HG02943 (cell line): Measurements from ENCODE around the gene YTHDC1.

ENCODE experiments used
- ATAC-seq: cut with Tn5 transposase; IDR thresholded peaks from one replicate; pipeline ENCODE4 v1.9.1; 2021; ENCODE audit warnings: mild to moderate bottlenecking, low read depth, moderate library complexity; ENCODE audit not compliant: unreplicated experiment

Gene YTHDC1

DNA sequence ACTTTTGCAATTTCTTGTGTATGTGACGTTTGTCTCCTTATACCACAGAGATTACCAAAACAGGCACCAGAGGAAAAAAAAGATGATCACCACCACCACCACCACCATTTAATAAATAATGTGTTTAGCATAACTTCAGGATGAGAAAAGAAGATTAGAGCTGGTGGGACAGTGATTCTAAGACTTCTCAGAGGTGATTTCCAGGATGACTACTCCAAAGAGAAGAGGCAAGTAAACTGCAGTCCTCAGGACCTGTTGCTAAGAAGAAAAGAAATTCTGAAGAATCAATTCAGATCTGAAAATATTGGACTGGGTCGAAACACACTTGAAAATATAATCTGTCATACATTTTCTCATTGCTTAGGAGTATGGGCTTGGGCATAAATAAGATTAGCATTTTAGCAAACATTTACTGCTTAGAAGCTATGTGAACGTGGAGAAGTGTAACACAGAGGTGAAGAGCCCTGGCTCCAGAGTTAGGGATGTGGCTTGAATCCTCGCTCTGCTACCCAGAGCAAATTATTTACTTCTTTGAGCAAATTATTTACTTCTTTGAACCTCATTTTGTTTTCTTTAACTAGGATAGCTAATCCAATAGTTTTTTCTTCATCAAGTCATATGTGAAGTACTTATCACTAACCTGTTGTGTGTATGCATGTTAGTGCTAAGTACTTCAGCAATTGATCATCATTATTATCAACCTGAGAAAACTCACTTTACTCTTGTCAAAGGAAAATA is 10.5 kb upstream of the YTHDC1 start:
- ATAC-seq: no peak

DNA sequence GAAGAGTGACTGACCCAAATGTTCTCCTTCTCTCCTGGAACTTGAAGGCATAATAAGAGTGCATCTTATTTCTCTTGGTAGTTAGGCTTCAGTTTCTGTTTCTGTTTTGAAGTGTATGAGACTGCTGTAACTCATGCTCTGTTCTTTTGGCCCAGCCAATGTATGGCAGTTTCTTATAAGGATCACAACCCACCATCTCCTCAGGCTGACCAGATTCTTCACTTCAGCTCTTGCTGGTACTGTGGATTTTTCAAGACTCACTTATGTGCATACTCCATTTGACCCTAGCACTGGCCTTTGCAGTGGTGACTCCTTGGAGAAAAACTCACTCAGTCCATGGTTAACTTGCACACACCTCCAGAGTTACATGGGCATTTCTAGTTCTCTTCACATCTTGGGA is 9.6 kb upstream of the YTHDC1 start:
- ATAC-seq: peak; percentile 91

DNA sequence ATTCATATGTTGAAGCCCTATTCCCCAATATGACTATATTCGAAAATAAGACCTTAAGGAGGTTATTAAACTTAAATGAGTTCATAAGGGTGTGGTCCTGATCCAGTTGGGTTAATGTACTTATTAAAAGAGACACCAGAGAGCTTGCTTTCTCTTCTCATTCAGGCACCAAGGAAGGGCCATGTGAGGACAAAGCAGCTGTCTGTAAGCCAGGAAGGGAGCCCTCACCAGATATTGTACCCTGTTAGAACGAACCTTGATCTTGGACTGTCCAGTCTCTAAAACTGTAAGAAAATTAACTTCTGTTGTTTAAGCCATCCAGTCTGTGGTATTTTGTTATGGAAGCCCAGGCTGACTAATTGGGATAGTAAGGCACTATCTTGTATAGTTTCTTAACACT is 9.1 kb upstream of the YTHDC1 start:
- no peak for ATAC-seq

DNA sequence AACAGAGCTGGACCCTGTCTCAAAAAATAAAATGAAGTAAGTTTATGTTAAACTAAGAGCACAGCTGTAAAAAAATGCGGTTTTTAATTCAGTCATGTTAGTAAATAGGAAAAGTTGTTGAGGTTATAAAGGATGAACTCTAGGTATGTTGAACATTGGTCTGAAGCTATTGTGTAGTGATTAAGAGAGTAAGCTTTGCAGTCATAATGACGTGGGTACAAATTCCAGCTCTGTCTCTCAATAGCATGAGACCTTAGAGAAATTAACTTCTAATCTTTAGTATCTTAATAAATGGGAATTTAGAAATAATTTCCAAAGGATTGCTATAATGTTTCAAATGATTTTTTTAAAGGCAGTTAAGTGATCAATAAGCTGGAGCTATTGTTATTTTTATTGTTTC is 2.9 kb upstream of the YTHDC1 start:
- no peak for ATAC-seq

DNA sequence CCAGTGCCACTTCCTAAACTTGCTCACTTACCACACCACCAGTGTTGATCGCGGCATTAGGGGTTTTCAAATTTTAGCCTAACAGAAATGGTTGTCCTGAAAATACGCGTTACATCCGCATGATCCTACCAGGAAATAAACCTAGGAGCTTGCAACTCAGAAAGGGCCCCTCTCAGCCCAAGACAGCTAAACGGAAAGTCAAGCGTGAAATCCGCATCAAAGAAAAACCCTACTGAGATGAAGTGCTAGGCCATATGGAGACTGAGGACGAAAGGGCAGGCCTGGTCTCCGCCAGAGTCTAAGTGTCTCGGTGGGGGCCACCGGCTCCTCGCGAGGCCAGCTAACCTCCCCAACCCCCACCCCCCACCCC is 626 bp downstream of the YTHDC1 start:
- peak; percentile 3 for ATAC-seq

DNA sequence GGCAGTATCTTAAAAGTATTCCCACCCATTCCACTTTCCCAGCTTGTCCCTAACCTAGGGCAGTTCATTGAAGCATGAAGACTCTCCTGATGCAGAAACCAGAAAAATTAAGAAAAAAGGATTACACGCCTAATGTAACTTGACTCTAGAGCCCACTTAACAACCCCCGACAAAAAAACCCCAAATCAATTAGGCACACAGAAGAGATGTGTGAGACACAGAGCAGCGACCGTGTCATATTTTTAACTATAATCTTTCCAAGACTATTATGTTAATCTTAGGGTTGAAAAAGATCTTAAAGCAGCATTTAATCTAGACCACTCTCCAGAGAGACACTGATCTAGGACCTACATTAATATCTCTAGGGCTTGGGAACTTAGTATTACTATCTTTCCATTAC is 1.3 kb downstream of the YTHDC1 start:
- ATAC-seq: no peak

DNA sequence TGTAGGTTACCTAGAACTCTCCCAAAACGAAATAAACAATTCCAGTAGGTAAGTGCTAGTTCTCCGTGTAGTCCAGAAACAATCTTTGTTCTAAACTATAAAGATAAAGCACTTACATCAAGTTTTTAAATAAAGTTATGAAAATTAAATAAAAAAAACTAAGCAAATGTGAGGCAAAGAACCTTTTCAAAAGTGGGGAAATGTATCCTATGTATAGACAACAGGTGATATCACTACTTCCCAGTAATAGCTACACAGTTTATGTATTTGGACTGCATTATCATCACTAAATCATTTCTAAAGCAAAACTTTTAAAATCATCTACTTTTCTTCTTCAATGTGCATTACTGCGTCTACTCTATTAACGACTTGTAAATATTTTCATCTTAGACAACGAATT is 2.0 kb downstream of the YTHDC1 start:
- ATAC-seq: no peak

DNA sequence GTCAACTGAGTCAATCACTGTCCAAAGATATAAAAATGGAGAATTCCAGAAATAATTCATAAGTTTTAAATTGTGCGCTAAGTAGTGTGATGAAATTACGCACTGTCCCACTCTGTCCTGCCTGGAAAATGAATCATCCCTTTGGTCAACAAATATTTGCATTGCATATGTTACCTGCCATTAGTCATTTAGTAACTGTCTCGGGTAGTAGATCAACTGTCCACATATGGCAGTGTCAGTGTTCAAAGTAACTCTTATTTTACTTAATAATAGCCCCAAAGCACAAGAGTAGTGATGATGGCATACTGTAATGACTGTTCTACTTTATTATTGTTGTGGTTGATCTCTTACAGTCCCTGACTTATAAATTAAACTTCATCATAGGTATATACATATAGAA is 3.4 kb downstream of the YTHDC1 start:
- ATAC-seq: no peak

DNA sequence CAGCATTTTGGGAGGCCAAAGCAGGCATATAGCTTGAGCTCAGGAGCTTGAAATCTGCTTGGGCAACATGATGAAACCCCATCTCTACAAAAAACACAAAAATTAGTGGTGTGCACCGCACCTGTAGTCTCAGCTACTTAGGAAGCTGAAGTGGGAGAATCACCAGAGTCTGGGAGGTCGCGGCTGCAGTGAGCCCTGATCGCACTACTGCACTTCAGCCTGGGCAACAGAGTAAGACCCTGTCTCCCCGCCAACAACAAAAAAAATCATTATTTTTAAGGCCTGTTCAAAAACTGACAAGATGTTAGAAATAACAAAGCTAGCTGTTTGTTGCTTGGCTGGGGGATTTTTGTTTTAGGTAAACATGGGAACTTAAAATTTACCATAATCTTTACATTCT is 5.1 kb downstream of the YTHDC1 start:
- no peak for ATAC-seq

DNA sequence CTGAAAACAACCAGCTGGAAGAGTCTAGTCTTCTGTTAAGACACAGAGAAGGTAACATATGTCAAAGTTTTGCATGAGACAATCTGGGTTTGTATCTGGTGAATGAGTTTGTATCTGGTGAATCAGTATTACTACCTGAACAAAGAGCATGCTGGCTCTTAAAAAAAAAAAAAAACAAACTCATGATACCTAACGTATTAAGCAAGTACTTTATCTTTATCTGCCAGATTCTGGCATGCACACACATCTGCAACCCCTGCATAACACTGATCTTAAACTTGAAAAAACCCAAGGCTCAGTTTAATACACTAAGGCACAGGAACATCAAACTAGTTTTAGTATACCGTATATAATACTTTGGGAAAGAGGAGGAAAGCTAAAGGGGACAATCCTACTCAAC is 5.8 kb downstream of the YTHDC1 start:
- no peak for ATAC-seq

DNA sequence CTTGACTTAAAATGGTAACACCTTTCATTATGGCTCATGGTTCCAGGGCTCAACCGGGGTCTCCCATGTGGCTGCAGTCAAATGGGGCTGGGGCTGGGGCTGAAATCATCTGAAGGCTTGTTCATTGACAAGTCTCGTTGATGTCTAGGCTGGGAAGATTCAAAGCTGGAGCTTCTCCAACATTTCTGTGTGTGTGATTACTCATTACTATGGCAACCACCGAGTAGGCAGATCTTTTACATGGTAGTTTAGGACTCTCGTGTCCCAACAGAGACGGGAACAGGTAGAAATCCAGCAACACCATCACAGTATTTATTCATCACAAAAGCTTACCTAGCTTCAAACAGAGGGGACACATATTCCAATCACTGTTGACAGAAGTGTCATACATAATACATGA is 7.8 kb downstream of the YTHDC1 start:
- ATAC-seq: no peak

DNA sequence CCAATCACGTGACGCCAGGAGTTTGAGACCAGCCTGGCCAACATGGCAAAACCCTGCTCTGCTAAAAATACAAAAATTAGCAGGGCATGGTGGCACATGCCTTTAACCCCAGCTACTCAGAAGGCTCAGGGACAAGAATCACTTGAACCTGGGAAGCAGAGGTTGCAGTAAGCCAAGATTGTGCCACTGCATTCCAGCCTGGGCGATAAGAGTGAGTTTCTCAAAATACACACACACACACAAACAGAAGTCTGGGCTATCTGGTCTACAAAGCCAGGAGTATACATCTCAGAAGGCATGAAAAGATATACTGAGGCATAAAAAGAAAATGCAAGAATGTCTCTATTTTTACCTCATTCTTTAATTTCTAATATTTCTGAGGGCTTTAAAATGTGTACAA is 11.3 kb downstream of the YTHDC1 start:
- no peak for ATAC-seq

DNA sequence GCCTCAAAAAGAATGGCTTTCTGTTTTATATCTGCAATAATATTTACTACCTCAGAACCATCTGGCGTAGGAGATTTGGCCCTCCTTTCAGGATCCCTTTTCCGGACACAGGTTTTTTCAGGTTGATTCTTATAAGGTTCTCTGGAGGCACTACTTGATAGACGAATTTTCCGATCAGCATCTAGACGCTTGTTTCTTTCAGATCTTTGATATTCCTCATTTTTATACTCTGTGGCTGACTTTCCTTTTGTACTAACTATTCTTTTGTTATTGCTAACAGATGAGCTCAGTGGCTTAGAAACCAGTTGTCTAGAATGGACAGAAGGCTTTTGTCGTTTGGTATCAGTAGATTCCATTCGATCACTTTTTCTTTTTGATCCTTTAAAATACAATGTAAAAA is 12.4 kb downstream of the YTHDC1 start:
- no peak for ATAC-seq

DNA sequence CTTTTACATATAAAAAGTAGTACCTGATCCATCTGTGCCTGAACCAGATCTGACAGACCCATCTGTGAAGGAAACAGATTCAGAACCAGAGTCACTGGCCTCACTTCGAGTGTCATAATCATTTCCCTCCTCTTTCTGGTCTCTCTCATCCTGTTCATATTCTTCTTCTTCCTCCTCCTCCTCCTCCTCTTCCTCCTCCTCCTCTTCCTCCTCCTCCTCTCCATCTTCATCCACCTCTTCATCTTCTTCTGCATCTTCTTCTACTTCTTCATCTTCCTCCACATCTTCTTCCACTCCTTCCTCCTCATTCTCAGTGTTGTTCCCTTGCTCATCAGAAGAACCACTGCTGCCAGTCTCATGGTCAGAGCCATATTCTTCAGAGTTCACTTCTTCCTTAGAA is 12.9 kb downstream of the YTHDC1 start:
- no peak for ATAC-seq

DNA sequence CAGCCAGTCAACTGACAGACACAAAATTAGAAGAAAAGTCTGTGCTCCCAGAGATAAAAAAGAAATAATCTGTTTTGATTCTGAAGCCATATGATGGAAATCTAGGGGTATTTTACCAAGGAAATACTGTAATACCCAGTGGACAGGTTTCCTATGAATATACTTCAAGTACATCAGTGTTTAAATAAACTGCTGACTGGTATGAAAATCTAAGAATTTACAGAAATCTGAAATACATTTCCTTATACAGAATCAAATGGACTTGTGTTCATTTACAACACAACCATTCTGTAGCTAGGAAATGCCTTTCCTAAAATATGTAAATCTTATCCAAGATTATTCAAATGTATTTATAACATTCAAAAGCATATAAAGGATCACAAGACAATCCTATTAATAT is 13.4 kb downstream of the YTHDC1 start:
- no peak for ATAC-seq

DNA sequence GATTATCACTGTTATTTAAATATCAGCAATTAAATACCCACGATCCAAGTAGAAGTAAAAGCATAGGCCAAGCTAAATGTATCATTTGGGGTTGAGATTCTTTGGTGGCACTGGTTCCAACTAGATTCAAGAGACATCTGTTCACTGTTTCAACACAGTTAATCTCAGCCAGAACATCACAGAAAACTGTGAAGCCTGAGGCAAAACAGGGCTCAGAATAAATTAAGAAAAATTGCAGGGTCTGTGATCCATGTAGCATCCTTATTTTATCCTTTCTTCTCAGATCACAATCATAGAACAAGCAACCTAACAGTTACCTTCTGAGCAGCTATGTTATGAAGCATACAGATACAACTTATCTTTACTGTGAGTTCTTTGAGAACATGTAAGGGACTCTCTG is 23.7 kb downstream of the YTHDC1 start:
- ATAC-seq: no peak

DNA sequence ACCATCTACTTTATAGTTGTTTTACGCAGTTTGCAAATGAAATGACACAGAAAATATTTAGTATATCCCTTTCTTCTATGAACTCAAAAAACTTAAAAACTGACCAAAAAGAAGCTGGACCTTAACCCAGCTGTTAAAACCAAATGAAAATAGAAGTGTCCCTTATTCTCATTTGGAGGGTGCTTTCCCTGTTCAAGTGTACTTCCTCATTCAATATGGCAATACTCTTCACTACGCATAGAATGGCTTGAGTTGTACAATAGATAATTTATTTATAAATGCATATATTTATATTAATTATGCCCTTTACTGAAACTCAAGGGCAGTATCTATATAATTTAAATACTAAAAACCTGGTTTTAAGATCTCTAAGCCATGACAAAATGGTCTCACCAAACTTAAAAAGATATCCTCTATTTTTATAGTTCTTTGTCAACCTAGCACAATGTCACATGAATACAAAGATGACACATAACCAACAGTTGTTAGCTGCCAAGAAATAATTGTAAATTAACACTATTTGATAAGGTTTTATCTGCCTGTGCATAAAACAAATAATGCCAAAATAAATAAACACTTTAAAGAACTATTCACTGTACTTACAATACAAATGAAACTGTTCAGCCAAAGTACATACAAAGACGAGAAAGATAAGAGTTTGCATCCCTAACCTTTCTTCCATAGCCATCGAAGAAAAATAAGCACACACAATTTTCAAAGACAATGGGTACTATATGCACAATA is 25.2 kb downstream of the YTHDC1 start:
- ATAC-seq: no peak

DNA sequence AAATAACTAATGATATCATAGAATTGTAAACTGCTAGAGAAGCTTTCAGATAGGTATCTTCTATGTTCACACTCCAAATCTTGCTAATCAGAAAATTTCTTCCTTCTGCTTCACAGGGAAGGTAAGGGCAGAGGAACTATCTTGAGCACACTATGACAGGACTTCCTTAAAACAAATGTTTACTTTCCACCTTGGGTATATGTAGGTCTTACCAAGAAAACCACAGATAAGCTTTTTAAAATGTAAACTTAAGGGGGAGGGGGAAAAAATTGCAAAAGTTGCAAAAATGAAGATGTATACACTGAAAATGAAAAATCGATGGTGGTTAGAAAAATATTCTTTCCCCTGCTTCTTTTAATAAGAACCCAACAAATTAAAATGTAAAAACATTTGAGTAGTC is 30.9 kb downstream of the YTHDC1 start:
- no peak for ATAC-seq

DNA sequence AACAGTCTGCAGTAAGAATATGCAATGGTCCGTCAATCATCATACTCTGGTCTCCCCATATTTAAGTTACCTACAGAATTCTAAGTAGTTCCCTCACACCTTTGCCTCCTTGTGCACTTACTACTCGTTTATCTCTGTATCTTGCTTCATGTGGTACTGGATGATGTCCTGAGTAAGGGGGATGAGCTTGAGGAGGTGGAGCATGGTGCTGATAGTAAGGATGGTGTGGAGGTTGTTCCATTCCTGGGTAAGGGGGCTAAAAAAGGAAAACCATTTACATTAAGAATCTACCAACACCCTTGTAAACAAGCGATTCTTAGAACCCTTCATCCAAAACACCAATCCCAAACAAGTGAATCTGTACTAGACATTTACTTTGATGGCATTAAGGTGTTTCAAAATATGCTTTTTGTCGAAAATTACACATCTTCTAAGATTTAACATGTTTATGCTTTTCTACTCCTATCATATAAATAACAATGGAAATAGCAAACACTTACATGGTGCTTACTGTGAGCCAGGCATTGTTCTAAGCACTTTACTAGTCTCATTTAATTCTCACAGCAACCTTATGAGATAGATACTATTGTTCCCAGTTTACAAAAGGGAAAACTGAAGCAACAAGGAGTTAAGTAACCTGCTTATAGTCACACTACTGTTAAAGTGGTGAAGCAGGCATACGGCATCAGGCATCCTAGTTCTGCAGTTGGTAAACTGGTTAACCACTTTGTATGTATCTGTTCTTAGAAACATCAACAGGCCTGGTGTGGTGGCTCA is 33.5 kb downstream of the YTHDC1 start:
- no peak for ATAC-seq

DNA sequence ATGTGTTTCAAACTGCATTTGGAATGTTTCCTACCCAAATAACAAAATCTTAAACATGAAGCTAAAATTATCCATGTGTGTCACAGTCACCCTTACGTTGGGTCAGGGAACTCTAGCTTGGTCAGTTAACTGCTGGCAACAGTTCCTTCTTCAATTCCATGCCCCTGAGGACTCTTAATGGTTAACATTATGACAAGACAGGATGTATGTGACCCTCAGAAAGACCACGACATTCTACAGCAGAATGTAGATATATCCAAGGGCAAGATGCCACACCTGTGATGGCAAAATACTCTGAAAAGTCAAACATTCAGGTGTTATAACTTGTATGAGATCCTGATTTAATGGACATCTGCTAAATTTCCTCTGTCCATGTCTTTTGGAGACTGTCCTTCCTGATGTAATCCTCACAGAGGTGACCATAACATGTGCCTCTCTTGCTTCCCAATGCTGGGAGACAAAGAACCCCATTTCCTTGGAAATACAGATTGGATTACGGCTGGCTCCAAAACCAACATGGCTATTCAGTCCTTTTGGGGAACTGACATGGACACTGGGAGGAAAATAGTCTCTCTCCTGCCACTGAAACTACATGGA is 39.1 kb downstream of the YTHDC1 start:
- no peak for ATAC-seq

DNA sequence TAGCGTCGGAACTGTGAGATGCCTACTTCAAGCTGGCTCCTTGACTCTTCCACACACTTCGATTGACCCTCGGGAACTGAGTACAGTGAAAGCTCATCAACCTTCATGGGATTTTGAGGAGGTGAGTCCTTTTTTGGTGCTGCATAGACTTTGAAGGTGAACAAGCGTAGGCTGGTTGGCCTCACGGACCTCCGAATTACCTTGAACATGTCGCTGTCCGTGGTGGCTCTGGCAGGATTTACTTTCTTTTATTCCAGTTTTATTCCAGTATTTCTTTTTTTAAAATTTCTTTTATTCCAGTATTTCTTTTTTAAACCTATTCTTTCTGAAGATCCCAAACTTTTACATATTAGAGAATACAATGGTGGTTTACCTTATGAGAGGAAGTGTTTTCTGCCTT is 45.2 kb downstream of the YTHDC1 start:
- no peak for ATAC-seq
